Adrenal gland (tissue), 12 donors: ENCODE results near the gene TEX53. TPM values are rescaled to one million over a fixed set of nuclear protein-coding genes. Genes with fewer than 3 reads are reported as not detected.

Source experiments
- DNase-seq, 7 donors: peaks; one replicate each; pipeline ENCODE4 v3.0.0-alpha.2; 2019 to 2020
- H3K27ac ChIP-seq, 5 donors: fragments of 200-600 bp; sonication (generic) in 4 of 5; 1 replicate in 3 of 5; 2 replicates in 2 of 5; pipeline versions ENCODE4 v1.5.1 to v1.8.0; 2016 to 2020; ENCODE audit warnings: mild to moderate bottlenecking in 1 of 5
- H3K27me3 ChIP-seq: fragments of 200-600 bp; 2 replicates; pipeline ENCODE4 v1.8.0; 2021
- H3K36me3 ChIP-seq, 2 donors: fragments of 200-600 bp; replicated peaks in 1 of 2; 1 replicate in 1 of 2; 2 replicates in 1 of 2; pipeline versions ENCODE4 v1.5.1 to v1.8.0; 2018 to 2022
- H3K4me1 ChIP-seq, 2 donors: fragments of 200-600 bp; replicated peaks in 1 of 2; 1 replicate in 1 of 2; 2 replicates in 1 of 2; pipeline versions ENCODE4 v1.5.1 to v1.8.0; 2018 to 2021
- H3K4me3 ChIP-seq, 4 donors: fragments of 200-600 bp; sonication (generic) in 3 of 4; one replicate each; pipeline ENCODE4 v1.5.1; 2016 to 2018
- H3K9me3 ChIP-seq, 3 donors: fragments of 200-600 bp; sonication (generic) in 1 of 3; replicated peaks in 1 of 3; 1 replicate in 2 of 3; 2 replicates in 1 of 3; pipeline versions ENCODE4 v1.5.1 to v1.8.0; 2016 to 2021
- POLR2A ChIP-seq, 2 donors: fragments of 450-650 bp; IDR thresholded peaks; one replicate each; pipeline ENCODE4 v1.6.1; 2017; ENCODE audit warnings: antibody characterized with exemption in 2 of 2, mild to moderate bottlenecking in 2 of 2, moderate library complexity in 1 of 2
- WGBS, 4 donors: extraction: QIAGEN DNeasy Blood & Tissue Kit in 2 of 4; methylation state at CpG; one replicate each; pipeline versions ENCODE4 v1.1.5 to v1.1.7; 2013 to 2017; 5-methylcytosine and 5-hydroxymethylcytosine counted together
- intact Hi-C, 2 donors: fragments of 100-400 bp; cut with DNase I; formaldehyde crosslinking; loops; one replicate each; pipeline versions ENCODE4 v1.14.1 to v1.15.0; 2022 to 2023
- polyA plus RNA-seq, 3 donors: library from polyadenylated mRNA; stranded (reverse); fragments of 200-250 nt in 2 of 3; fragments of 350-450 nt in 1 of 3; fragmentation: Illumina TruSeq in 1 of 3; extraction: RNeasy Lipid Tissue Mini Kit (QIAGEN cat#74804) in 1 of 3; gene quantifications; one replicate each; pipeline ENCODE4 v1.2.3, GENCODE V29; 2013 to 2014
- total RNA-seq, 9 donors: library from RNA; depleted of rRNA in 4 of 9; stranded (reverse); fragments of >200 nt in 4 of 9; fragments of 120-200 nt in 1 of 9; fragmentation: NEBNext Ultra II Directional in 1 of 9; extraction: Animal tissue kit (Norgen Biotek cat#: 25700) in 1 of 9; gene quantifications; one replicate each; pipeline versions ENCODE4 v1.1.0 to v1.2.4, GENCODE V29; 2013 to 2023
- TF ChIP-seq, protein P1 (sequence below), 6 experiments: fragments of 450-650 bp in 4 of 6; fragments of 200-600 bp in 2 of 6; sonication (generic) in 1 of 6; IDR thresholded peaks; 1 replicate in 5 of 6; 2 replicates in 1 of 6; pipeline versions ENCODE4 v1.5.1 to v1.8.0; 2016 to 2021; ENCODE audit warnings: antibody characterized with exemption in 6 of 6, mild to moderate bottlenecking in 2 of 6, moderate library complexity in 1 of 6
- donor health status: healthy with polysubstance abuse.
- donor health status: Bipolar disorder and iron deficiency.
- donor health status: DM: yes; HTN: yes; CAD: no.
- donor health status: DM: no; HTN: no; CAD: no.
- donor health status: DM: no; HTN: no; CAD: no.
- donor health status: DM: yes; HTN: yes; CAD: no.

TEX53 gene
- total and polyA plus RNA-seq, 12 donors: not detected

DNA sequence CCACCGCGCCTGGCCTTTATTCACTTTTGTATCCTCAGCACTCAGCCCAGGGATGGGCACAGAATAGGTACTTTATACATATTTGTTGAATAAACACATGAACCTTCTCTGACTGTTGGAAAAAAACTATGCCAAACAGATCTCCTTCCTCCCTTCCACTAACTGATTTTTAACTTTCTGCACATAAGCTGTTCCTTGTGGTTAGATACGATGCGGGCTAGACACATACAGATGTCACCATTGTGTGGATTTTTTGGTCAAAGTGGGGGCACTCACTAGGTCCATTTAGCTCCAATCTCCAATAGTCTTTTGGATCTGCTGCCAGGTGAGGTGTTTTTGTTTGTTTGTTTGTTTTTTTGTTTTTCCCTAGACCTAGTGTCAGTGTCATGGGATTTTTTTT lies 19.3 kb upstream of the TEX53 start:
- WGBS, 4 donors: 85 to 94% (median 91%) methylated on average over 4 of the region's 4 CpGs
- Histone ChIP-seq H3K4me1 (no peaks in the 10 kb centered on the region), H3K27ac (no peak overlapping the region), H3K36me3 (no peaks in the 10 kb centered on the region), H3K4me3 (no peak overlapping the region), H3K9me3 (no peaks in the 10 kb centered on the region), H3K27me3 (peaks cover 9% of the 10 kb centered on the region)
- intact Hi-C loops: no loop called here
- no peak for TF ChIP-seq POLR2A (IDR thresholded peaks at IDR 0.05)
- TF ChIP-seq, protein P1, sequence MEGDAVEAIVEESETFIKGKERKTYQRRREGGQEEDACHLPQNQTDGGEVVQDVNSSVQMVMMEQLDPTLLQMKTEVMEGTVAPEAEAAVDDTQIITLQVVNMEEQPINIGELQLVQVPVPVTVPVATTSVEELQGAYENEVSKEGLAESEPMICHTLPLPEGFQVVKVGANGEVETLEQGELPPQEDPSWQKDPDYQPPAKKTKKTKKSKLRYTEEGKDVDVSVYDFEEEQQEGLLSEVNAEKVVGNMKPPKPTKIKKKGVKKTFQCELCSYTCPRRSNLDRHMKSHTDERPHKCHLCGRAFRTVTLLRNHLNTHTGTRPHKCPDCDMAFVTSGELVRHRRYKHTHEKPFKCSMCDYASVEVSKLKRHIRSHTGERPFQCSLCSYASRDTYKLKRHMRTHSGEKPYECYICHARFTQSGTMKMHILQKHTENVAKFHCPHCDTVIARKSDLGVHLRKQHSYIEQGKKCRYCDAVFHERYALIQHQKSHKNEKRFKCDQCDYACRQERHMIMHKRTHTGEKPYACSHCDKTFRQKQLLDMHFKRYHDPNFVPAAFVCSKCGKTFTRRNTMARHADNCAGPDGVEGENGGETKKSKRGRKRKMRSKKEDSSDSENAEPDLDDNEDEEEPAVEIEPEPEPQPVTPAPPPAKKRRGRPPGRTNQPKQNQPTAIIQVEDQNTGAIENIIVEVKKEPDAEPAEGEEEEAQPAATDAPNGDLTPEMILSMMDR (IDR thresholded peaks at IDR 0.05): no peak
- DNase-seq: no peak

DNA sequence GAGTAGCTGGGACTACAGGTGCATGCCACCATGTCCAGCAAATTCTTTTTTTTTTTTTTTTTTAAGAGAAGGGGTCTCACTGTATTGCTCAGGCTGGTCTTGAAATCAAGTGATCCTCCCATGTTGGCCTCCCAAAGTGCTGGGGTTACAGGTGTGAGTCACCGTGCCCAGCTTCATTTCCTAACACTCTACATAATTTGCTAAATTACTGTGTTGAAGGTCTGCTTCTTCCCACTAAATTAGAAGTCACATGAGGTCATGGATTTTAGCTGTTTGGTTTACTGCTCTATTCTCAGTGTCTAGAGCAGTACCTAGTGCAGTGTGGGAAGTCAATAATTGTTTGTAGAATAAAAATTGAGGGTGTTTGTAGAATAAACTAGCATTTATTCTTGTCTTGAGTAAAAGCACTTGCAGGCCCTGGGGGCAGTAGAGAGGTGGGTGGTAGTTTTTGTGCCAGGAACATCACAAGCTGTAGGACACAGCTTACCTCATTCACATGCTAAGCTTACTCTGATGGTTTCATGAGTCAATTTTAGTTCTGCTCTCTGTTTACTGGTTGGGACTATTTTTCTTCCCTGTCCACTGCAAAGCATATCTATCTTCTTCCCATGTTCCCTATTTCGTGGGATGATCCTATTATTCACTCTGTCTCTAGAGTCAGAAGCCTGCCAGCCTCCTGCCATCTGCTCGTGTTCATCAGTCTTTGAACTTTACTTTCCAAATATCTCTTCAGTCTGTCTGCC lies 17.4 kb upstream of the TEX53 start:
- intact Hi-C loops: no loop called here
- no peaks in the 10 kb centered on the region for H3K9me3 ChIP-seq
- no peak overlapping the region for H3K27ac ChIP-seq
- DNase-seq: no peak
- 72 to 80% (median 76%) methylated on average over 3 of the region's 3 CpGs for WGBS, 4 donors
- H3K27me3 ChIP-seq: peaks cover 9% of the 10 kb centered on the region
- H3K36me3 ChIP-seq: no peaks in the 10 kb centered on the region
- TF ChIP-seq POLR2A (IDR thresholded peaks at IDR 0.05): no peak
- TF ChIP-seq, protein P1 (IDR thresholded peaks at IDR 0.05): no peak
- no peak overlapping the region for H3K4me3 ChIP-seq
- H3K4me1 ChIP-seq: no peaks in the 10 kb centered on the region

DNA sequence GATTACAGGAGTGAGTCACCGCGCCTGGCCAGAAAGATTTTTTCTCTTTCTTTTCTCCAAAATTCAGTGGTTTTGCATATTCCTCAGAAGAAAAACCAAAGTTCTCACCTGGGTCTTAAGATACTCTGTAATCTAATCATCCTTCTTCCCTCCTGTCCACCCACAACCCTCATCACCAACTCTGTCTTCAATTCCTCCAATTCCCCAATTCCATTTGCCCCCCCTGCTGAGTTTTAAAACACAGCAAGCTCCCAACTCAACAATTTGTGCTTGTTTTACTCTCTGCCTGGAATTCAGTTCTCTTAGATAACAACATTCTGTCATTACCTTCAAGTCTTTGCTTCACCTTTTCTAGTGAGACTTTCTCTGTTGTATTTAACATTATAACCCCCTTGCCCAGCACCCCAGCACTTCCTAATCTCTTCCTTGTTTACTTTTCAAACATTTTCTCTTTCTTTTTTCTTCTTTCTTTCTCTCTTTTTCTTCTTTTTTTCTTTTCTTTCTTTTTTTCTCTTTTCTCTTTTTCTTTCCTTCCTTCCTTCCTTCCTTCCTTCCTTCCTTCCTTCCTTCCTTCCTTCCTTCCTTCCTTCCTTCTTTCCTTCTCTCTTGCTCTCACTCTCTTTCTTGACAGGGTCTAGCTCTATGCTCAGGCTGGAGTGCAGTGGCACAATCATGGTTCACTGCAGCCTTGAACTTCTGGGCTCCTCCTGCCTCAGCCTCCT lies 16.6 kb upstream of the TEX53 start:
- Histone ChIP-seq H3K36me3 (no peaks in the 10 kb centered on the region), H3K9me3 (no peaks in the 10 kb centered on the region), H3K27me3 (peaks cover 9% of the 10 kb centered on the region), H3K4me1 (no peaks in the 10 kb centered on the region), H3K27ac (no peak overlapping the region), H3K4me3 (no peak overlapping the region)
- intact Hi-C loops: no loop called here
- no peak for TF ChIP-seq POLR2A (IDR thresholded peaks at IDR 0.05)
- TF ChIP-seq, protein P1 (IDR thresholded peaks at IDR 0.05): no peak
- WGBS, 4 donors: 84 to 100% (median 96%) methylated on average over 2 of the region's 2 CpGs
- DNase-seq: no peak

DNA sequence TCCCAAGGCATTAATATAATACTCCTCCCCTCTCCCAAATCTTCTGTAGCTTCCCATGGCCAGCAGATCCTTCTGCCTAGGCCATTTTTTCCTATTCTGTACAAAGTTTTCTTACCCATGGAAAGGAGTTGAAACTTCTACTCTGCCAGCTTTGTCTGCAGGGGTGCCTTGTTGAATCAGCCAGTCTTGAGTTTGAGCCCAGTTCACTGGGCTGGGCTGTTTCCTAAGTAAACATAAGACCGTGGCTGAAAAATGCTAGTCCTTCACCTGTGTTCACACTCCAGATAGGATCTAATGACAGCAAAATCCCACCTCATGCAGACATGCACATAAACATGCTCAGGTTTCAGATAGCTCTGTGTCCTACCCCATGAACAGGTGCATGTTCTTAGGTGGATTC lies 14.0 kb upstream of the TEX53 start:
- Histone ChIP-seq H3K9me3 (no peaks in the 10 kb centered on the region), H3K27me3 (peaks cover 9% of the 10 kb centered on the region), H3K27ac (no peak overlapping the region), H3K4me1 (no peaks in the 10 kb centered on the region), H3K36me3 (no peaks in the 10 kb centered on the region), H3K4me3 (no peak overlapping the region)
- 21 to 56% (median 39%) methylated on average over 1 of the region's 1 CpG for WGBS, 4 donors
- intact Hi-C loops: no loop called here
- DNase-seq: no peak
- TF ChIP-seq, protein P1 (IDR thresholded peaks at IDR 0.05): no peak
- no peak for TF ChIP-seq POLR2A (IDR thresholded peaks at IDR 0.05)
